OCI-LY1 (cell line): ENCODE data around the gene EDA.

ENCODE experiments used
- CTCF ChIP-seq: fragments of 200-600 bp; sonication (generic), shearing (Covaris generic); IDR thresholded peaks from 2 replicates; pipeline ENCODE4 v1.5.1; 2017; ENCODE audit warnings: mild to moderate bottlenecking, antibody characterized with exemption, low read length, moderate library complexity, mixed read lengths
- EZH2 ChIP-seq: fragments of 200-600 bp; sonication (generic), shearing (Covaris generic); IDR thresholded peaks from 2 replicates; pipeline ENCODE4 v1.8.0; 2017; ENCODE audit warnings: borderline replicate concordance, mixed run types, mild to moderate bottlenecking, antibody characterized with exemption, low read length, moderate library complexity, mixed read lengths

DNA sequence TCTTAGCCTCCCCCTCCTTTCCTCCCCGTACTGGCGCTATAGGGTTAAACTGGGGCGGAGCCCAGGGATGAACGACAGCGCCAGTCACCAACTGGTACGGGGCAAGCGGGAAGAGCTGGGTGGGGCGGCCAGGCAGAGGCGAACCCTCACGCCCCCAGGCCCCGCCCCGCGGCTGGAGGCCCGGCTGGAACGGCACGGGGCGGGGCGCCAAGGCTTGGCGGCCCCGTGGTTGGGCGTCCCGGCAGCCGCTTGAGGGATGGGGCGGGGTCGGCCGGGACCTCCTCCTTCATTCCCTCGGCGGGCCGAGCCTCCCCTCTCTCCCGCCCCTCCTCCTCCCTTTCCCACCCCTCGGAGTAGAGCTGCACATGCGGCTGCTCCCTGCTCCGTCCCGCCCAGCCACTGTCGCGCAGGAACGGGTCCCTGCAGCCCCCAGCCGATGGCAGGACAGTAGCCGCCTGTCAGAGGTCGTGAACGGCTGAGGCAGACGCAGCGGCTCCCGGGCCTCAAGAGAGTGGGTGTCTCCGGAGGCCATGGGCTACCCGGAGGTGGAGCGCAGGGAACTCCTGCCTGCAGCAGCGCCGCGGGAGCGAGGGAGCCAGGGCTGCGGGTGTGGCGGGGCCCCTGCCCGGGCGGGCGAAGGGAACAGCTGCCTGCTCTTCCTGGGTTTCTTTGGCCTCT, at the start of gene EDA:
- no peak for TF ChIP-seq EZH2
- no peak for TF ChIP-seq CTCF
